Activated T-cell treated with anti-CD3 and anti-CD28 coated beads, Interleukin-2, amount 50 U/mL, for 4 hours (primary cell): ENCODE data around the gene HMGXB3. TPM values are rescaled to one million over a fixed set of nuclear protein-coding genes. Genes with fewer than 3 reads are reported as not detected.
A peak's percentile ranks its signal among the peaks of the same experiment; 100 is the strongest.

Source experiments
- ATAC-seq, 2 donors: fragments of 200-7000 bp; cut with Tn5 transposase; one replicate each; pipeline ENCODE4 v1.10.0; 2021
- DNase-seq: peaks from one replicate; pipeline ENCODE4 v3.0.0-alpha.2; 2020
- H3K27me3 Mint-ChIP-seq: one replicate; pipeline ENCODE4 v1.8.0; 2021; ENCODE audit warnings: low read depth, mixed read lengths
- H3K36me3 Mint-ChIP-seq: one replicate; pipeline ENCODE4 v1.8.0; 2022; ENCODE audit warnings: mixed read lengths; ENCODE audit not compliant: insufficient read depth
- H3K4me1 Mint-ChIP-seq: one replicate; pipeline ENCODE4 v1.8.0; 2021; ENCODE audit warnings: low read depth, mixed read lengths
- H3K4me3 Mint-ChIP-seq: one replicate; pipeline ENCODE4 v1.8.0; 2021; ENCODE audit warnings: mild to moderate bottlenecking, moderate library complexity, mixed read lengths
- H3K9me3 Mint-ChIP-seq: one replicate; pipeline ENCODE4 v1.8.0; 2021; ENCODE audit warnings: mixed read lengths
- total RNA-seq, 3 donors: library from RNA; stranded (reverse); gene quantifications; one replicate each; pipeline ENCODE4 v1.2.1, GENCODE V29; 2021

Gene HMGXB3
- total RNA-seq, 3 donors from 2014 or later = 46.2 to 49.2 (median 46.4) TPM

- Mint-ChIP-seq H3K4me3 (no peak overlapping the region), H3K9me3 (no peaks in the 10 kb centered on the region), H3K36me3 (peaks cover 12% of the 10 kb centered on the region), H3K27me3 (no peaks in the 10 kb centered on the region), H3K4me1 (peaks cover 19% of the 10 kb centered on the region)
- ATAC-seq = no peak
- DNase-seq = no peak
Measured at GRCh38 chr5:149966946-149967345, 33.6 kb upstream of the HMGXB3 start.

- no peak for ATAC-seq
- Mint-ChIP-seq H3K4me3 (no peak overlapping the region), H3K36me3 (peaks cover 13% of the 10 kb centered on the region), H3K4me1 (peaks cover 13% of the 10 kb centered on the region), H3K27me3 (no peaks in the 10 kb centered on the region), H3K9me3 (no peaks in the 10 kb centered on the region)
- DNase-seq = no peak
Measured at GRCh38 chr5:149969181-149969930, 31.2 kb upstream of the HMGXB3 start.

- no peak for ATAC-seq
- Mint-ChIP-seq H3K27me3 (no peaks in the 10 kb centered on the region), H3K4me3 (no peak overlapping the region), H3K9me3 (no peaks in the 10 kb centered on the region), H3K36me3 (peaks cover 27% of the 10 kb centered on the region), H3K4me1 (peaks cover 9% of the 10 kb centered on the region)
- DNase-seq = no peak
Measured at GRCh38 chr5:149975409-149975808, 25.1 kb upstream of the HMGXB3 start.

GRCh38 chr5:149979896-149980295 lies 20.6 kb upstream of the HMGXB3 start:
- DNase-seq = no peak
- Mint-ChIP-seq H3K4me1 (peaks cover 2% of the 10 kb centered on the region), H3K4me3 (no peak overlapping the region), H3K36me3 (peaks cover 30% of the 10 kb centered on the region), H3K27me3 (no peaks in the 10 kb centered on the region), H3K9me3 (no peaks in the 10 kb centered on the region)
- ATAC-seq = no peak

GRCh38 chr5:149981206-149981605 lies 19.3 kb upstream of the HMGXB3 start:
- Mint-ChIP-seq H3K4me1 (no peaks in the 10 kb centered on the region), H3K4me3 (no peak overlapping the region), H3K27me3 (no peaks in the 10 kb centered on the region), H3K9me3 (no peaks in the 10 kb centered on the region), H3K36me3 (peaks cover 27% of the 10 kb centered on the region)
- DNase-seq = no peak
- ATAC-seq = no peak

- Mint-ChIP-seq H3K27me3 (no peaks in the 10 kb centered on the region), H3K4me3 (no peak overlapping the region), H3K9me3 (no peaks in the 10 kb centered on the region), H3K36me3 (peaks cover 22% of the 10 kb centered on the region), H3K4me1 (no peaks in the 10 kb centered on the region)
- ATAC-seq = no peak
- no peak for DNase-seq
Measured at GRCh38 chr5:149982505-149982904, 18.0 kb upstream of the HMGXB3 start.

- H3K27me3 Mint-ChIP-seq = no peaks in the 10 kb centered on the region
- H3K36me3 Mint-ChIP-seq = no peaks in the 10 kb centered on the region
- DNase-seq (no peak), ATAC-seq (no peak)
- no peak overlapping the region for H3K4me3 Mint-ChIP-seq
- H3K4me1 Mint-ChIP-seq = no peaks in the 10 kb centered on the region
- H3K9me3 Mint-ChIP-seq = no peaks in the 10 kb centered on the region
Measured at GRCh38 chr5:149988126-149988525, 12.4 kb upstream of the HMGXB3 start.

GRCh38 chr5:149990518-149991376 lies 9.8 kb upstream of the HMGXB3 start:
- H3K9me3 Mint-ChIP-seq = no peaks in the 10 kb centered on the region
- no peaks in the 10 kb centered on the region for H3K4me1 Mint-ChIP-seq
- peak; percentile 75 to 94 for ATAC-seq
- H3K27me3 Mint-ChIP-seq = no peaks in the 10 kb centered on the region
- peaks cover 5% of the 10 kb centered on the region for H3K36me3 Mint-ChIP-seq
- DNase-seq = peak; percentile 69
- H3K4me3 Mint-ChIP-seq = no peak overlapping the region

GRCh38 chr5:149993471-149993870 lies 7.1 kb upstream of the HMGXB3 start:
- no peaks in the 10 kb centered on the region for H3K27me3 Mint-ChIP-seq
- no peak overlapping the region for H3K4me3 Mint-ChIP-seq
- no peaks in the 10 kb centered on the region for H3K9me3 Mint-ChIP-seq
- DNase-seq (no peak), ATAC-seq (no peak)
- no peaks in the 10 kb centered on the region for H3K4me1 Mint-ChIP-seq
- H3K36me3 Mint-ChIP-seq = peaks cover 5% of the 10 kb centered on the region

GRCh38 chr5:149995385-149996204 lies 4.9 kb upstream of the HMGXB3 start:
- Mint-ChIP-seq H3K36me3 (peaks cover 5% of the 10 kb centered on the region), H3K27me3 (no peaks in the 10 kb centered on the region), H3K4me3 (no peak overlapping the region), H3K9me3 (no peaks in the 10 kb centered on the region), H3K4me1 (peaks cover 15% of the 10 kb centered on the region)
- ATAC-seq (no peak), DNase-seq (no peak)

GRCh38 chr5:149996205-149996890 lies 4.2 kb upstream of the HMGXB3 start:
- H3K9me3 Mint-ChIP-seq = no peaks in the 10 kb centered on the region
- ATAC-seq = no peak
- peaks cover 15% of the 10 kb centered on the region for H3K4me1 Mint-ChIP-seq
- H3K36me3 Mint-ChIP-seq = peaks cover 5% of the 10 kb centered on the region
- no peak for DNase-seq
- H3K27me3 Mint-ChIP-seq = no peaks in the 10 kb centered on the region
- no peak overlapping the region for H3K4me3 Mint-ChIP-seq

- no peaks in the 10 kb centered on the region for H3K9me3 Mint-ChIP-seq
- H3K4me3 Mint-ChIP-seq = no peak overlapping the region
- DNase-seq (no peak), ATAC-seq (no peak)
- H3K36me3 Mint-ChIP-seq = peaks cover 7% of the 10 kb centered on the region
- no peaks in the 10 kb centered on the region for H3K27me3 Mint-ChIP-seq
- H3K4me1 Mint-ChIP-seq = peaks cover 30% of the 10 kb centered on the region
Measured at GRCh38 chr5:149998281-149998680, 2.3 kb upstream of the HMGXB3 start.

- Mint-ChIP-seq H3K9me3 (no peaks in the 10 kb centered on the region), H3K27me3 (no peaks in the 10 kb centered on the region), H3K4me1 (peaks cover 35% of the 10 kb centered on the region), H3K4me3 (peak overlapping the region; percentile 93), H3K36me3 (peaks cover 12% of the 10 kb centered on the region)
- ATAC-seq = no peak
- no peak for DNase-seq
Measured at GRCh38 chr5:149999359-149999758, 1.2 kb upstream of the HMGXB3 start.

GRCh38 chr5:149999866-150000255 lies 678 bp upstream of the HMGXB3 start:
- DNase-seq (no peak), ATAC-seq (no peak)
- no peaks in the 10 kb centered on the region for H3K9me3 Mint-ChIP-seq
- H3K4me3 Mint-ChIP-seq = peak overlapping the region; percentile 93
- no peaks in the 10 kb centered on the region for H3K27me3 Mint-ChIP-seq
- H3K36me3 Mint-ChIP-seq = peaks cover 16% of the 10 kb centered on the region
- peaks cover 37% of the 10 kb centered on the region for H3K4me1 Mint-ChIP-seq
